ENCODE results near the gene TXNRD1.

GRCh38 chr12:104215638-104216297, at the start of gene TXNRD1:
- peak; percentile 95 for TF ChIP-seq CTCF (IDR thresholded peaks at IDR 0.05; ENCODE audit: low read depth, low read length)
- TF ChIP-seq, protein P1, sequence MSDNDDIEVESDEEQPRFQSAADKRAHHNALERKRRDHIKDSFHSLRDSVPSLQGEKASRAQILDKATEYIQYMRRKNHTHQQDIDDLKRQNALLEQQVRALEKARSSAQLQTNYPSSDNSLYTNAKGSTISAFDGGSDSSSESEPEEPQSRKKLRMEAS (IDR thresholded peaks at IDR 0.05; ENCODE audit: low read depth, low read length): peak; percentile 73
- TF ChIP-seq POLR2A (IDR thresholded peaks at IDR 0.05; ENCODE audit: extremely low read depth, insufficient read length): no peak
